Measurements from ENCODE around the gene PRPF40B.

PRPF40B gene

DNA sequence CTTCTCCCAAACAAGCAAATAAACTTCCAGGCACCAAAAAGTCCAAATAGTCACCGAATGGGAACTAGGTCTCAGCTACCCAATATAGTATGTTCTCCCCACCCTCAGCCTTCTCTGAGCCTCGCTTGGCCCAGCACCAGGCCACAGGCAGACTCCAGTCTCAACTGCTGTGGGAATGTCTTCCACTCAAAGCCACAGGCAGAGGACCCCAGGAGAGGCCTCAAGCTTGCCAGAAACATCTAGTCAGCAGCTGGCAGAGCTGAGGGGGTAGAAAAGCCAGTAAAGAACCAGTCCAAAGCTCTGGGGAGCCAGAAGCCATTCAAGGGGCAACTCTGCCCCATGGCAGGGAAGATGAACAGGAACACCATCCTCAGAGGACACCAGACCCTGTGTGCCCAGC is 42.0 kb downstream of the PRPF40B start:
- no peaks in the 10 kb centered on the region for H3K9me3 ChIP-seq (ENCODE audit: control insufficient read depth in 5 of 5, low read length in 5 of 5)
- peak overlapping the region; percentile 68 for H3K27ac ChIP-seq (ENCODE audit: low read depth, low read length)
- H3K9ac ChIP-seq (ENCODE audit: low read length in 5 of 5): no peak overlapping the region
- H3K4me3 ChIP-seq (ENCODE audit: low read depth in 1 of 5, low read length in 5 of 5): no peak overlapping the region
- no peaks in the 10 kb centered on the region for H3K27me3 ChIP-seq (ENCODE audit: control insufficient read depth in 5 of 5, insufficient read depth in 4 of 5, low read length in 5 of 5)
- H3K4me1 ChIP-seq (ENCODE audit: control insufficient read depth in 5 of 5, insufficient read depth in 5 of 5, low read length in 5 of 5): peaks cover 29 to 79% (median 58%) of the 10 kb centered on the region in 5 donors
- H3K36me3 ChIP-seq (ENCODE audit: control insufficient read depth in 5 of 5, insufficient read depth in 5 of 5, low read length in 5 of 5): peaks cover 0 to 4% (median 3%) of the 10 kb centered on the region in 5 donors

GRCh38 chr12:49666176-49666575 is 42.8 kb downstream of the PRPF40B start:
- Histone ChIP-seq H3K36me3 (ENCODE audit: control insufficient read depth in 5 of 5, insufficient read depth in 5 of 5, low read length in 5 of 5) (peaks cover 0 to 3% (median 0%) of the 10 kb centered on the region in 5 donors), H3K9ac (ENCODE audit: low read length in 5 of 5) (no peak overlapping the region), H3K4me1 (ENCODE audit: control insufficient read depth in 5 of 5, insufficient read depth in 5 of 5, low read length in 5 of 5) (peaks cover 31 to 79% (median 65%) of the 10 kb centered on the region in 5 donors), H3K27ac (ENCODE audit: low read depth, low read length) (peak overlapping the region; percentile 68), H3K4me3 (ENCODE audit: low read depth in 1 of 5, low read length in 5 of 5) (no peak overlapping the region), H3K27me3 (ENCODE audit: control insufficient read depth in 5 of 5, insufficient read depth in 4 of 5, low read length in 5 of 5) (no peaks in the 10 kb centered on the region), H3K9me3 (ENCODE audit: control insufficient read depth in 5 of 5, low read length in 5 of 5) (no peaks in the 10 kb centered on the region)

GRCh38 chr12:49667325-49668090 is 44.1 kb downstream of the PRPF40B start:
- Histone ChIP-seq H3K27me3 (ENCODE audit: control insufficient read depth in 5 of 5, insufficient read depth in 4 of 5, low read length in 5 of 5) (no peaks in the 10 kb centered on the region), H3K4me1 (ENCODE audit: control insufficient read depth in 5 of 5, insufficient read depth in 5 of 5, low read length in 5 of 5) (peaks cover 29 to 79% (median 65%) of the 10 kb centered on the region in 5 donors), H3K9ac (ENCODE audit: low read length in 5 of 5) (no peak overlapping the region), H3K36me3 (ENCODE audit: control insufficient read depth in 5 of 5, insufficient read depth in 5 of 5, low read length in 5 of 5) (peaks cover 0 to 3% (median 0%) of the 10 kb centered on the region in 5 donors), H3K9me3 (ENCODE audit: control insufficient read depth in 5 of 5, low read length in 5 of 5) (no peaks in the 10 kb centered on the region), H3K27ac (ENCODE audit: low read depth, low read length) (no peak overlapping the region), H3K4me3 (ENCODE audit: low read depth in 1 of 5, low read length in 5 of 5) (no peak overlapping the region)

DNA sequence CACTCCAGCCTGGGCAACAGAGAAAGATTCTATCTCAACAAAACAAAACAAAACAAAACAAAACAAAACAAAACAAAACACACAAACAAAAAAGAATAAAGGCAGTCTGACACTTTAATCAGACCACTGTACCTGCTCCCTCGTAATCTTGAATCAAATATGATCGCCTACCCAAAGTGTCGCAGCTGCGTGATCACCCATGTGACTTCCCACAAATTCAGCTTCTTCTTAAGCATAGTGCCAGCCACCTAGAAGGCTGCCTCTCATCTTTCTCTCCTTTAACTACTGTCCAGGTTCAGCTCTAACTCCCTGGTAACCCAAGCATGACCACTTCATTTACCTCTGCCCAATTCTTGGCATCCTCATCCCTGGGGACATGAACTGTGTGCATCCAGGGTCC is 46.4 kb downstream of the PRPF40B start:
- H3K9ac ChIP-seq (ENCODE audit: low read length in 5 of 5): no peak overlapping the region
- H3K27me3 ChIP-seq (ENCODE audit: control insufficient read depth in 5 of 5, insufficient read depth in 4 of 5, low read length in 5 of 5): no peaks in the 10 kb centered on the region
- peaks cover 0 to 3% (median 0%) of the 10 kb centered on the region in 5 donors for H3K36me3 ChIP-seq (ENCODE audit: control insufficient read depth in 5 of 5, insufficient read depth in 5 of 5, low read length in 5 of 5)
- no peak overlapping the region for H3K4me3 ChIP-seq (ENCODE audit: low read depth in 1 of 5, low read length in 5 of 5)
- H3K27ac ChIP-seq (ENCODE audit: low read depth, low read length): peak overlapping the region; percentile 93
- H3K9me3 ChIP-seq (ENCODE audit: control insufficient read depth in 5 of 5, low read length in 5 of 5): no peaks in the 10 kb centered on the region
- peaks cover 35 to 79% (median 65%) of the 10 kb centered on the region in 5 donors for H3K4me1 ChIP-seq (ENCODE audit: control insufficient read depth in 5 of 5, insufficient read depth in 5 of 5, low read length in 5 of 5)

- H3K36me3 ChIP-seq (ENCODE audit: control insufficient read depth in 5 of 5, insufficient read depth in 5 of 5, low read length in 5 of 5): no peaks in the 10 kb centered on the region
- no peaks in the 10 kb centered on the region for H3K9me3 ChIP-seq (ENCODE audit: control insufficient read depth in 5 of 5, low read length in 5 of 5)
- H3K4me3 ChIP-seq (ENCODE audit: low read depth in 1 of 5, low read length in 5 of 5): peak overlapping the region in 1 of 5 donors; percentile 22
- peak overlapping the region; percentile 93 for H3K27ac ChIP-seq (ENCODE audit: low read depth, low read length)
- H3K4me1 ChIP-seq (ENCODE audit: control insufficient read depth in 5 of 5, insufficient read depth in 5 of 5, low read length in 5 of 5): peaks cover 26 to 80% (median 62%) of the 10 kb centered on the region in 5 donors
- H3K27me3 ChIP-seq (ENCODE audit: control insufficient read depth in 5 of 5, insufficient read depth in 4 of 5, low read length in 5 of 5): no peaks in the 10 kb centered on the region
- H3K9ac ChIP-seq (ENCODE audit: low read length in 5 of 5): peak overlapping the region in 1 of 5 donors; percentile 66
Measured at GRCh38 chr12:49671031-49671765, 47.8 kb downstream of the PRPF40B start.

DNA sequence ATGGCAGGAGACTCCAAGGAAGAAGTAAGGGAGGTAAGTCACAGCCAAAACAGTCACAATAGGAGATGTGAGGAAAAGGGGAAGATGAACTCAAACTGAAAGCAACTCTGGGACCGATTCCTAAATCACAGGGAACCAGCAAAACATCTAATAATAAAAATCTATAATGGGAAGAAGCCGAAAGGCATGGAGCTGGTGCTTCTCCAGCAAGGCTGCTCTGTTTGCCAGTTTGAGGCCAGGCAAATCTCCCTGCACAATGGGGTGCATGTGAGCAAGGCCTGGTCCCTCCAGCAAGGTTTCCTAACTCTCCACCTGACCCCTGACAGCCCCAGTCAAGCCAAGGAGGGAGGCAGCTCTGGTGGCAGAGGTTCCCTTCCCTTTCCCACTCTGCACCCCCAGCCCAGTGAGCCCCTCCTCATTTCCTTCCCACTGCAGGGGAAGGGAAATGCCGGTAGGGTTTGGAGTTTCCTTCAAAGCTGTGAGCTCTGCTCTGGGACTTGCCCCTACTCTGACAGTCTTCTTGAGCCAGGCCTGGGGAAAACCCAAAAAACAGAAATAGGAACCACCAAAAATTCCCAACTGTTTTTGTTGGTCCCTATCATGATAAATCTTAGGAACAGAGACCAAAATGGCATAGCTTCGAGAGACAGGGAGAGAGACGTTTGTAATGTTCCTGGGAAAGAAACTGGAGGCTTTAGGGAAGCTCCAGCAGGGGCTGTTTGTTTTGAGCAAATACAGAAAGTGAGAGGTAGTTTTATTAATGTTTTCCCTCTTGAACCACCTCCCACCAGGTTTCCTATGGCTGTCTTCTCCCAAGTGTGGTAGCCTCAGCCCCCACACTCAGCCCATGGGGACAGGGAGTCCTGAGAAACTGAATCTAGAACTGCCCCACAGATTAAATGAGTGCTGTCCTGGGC is 49.2 kb downstream of the PRPF40B start:
- Histone ChIP-seq H3K4me1 (ENCODE audit: control insufficient read depth in 5 of 5, insufficient read depth in 5 of 5, low read length in 5 of 5) (peaks cover 26 to 76% (median 55%) of the 10 kb centered on the region in 5 donors), H3K4me3 (ENCODE audit: low read depth in 1 of 5, low read length in 5 of 5) (peak overlapping the region in 4 of 5 donors; percentile 1 to 36 (median 27)), H3K27ac (ENCODE audit: low read depth, low read length) (peak overlapping the region; percentile 93), H3K9me3 (ENCODE audit: control insufficient read depth in 5 of 5, low read length in 5 of 5) (no peaks in the 10 kb centered on the region), H3K36me3 (ENCODE audit: control insufficient read depth in 5 of 5, insufficient read depth in 5 of 5, low read length in 5 of 5) (no peaks in the 10 kb centered on the region), H3K27me3 (ENCODE audit: control insufficient read depth in 5 of 5, insufficient read depth in 4 of 5, low read length in 5 of 5) (no peaks in the 10 kb centered on the region), H3K9ac (ENCODE audit: low read length in 5 of 5) (peak overlapping the region in 3 of 5 donors; percentile 66 to 81 (median 69))

GRCh38 chr12:49673446-49674317 is 50.3 kb downstream of the PRPF40B start:
- Histone ChIP-seq H3K9me3 (ENCODE audit: control insufficient read depth in 5 of 5, low read length in 5 of 5) (no peaks in the 10 kb centered on the region), H3K9ac (ENCODE audit: low read length in 5 of 5) (peak overlapping the region in 3 of 5 donors; percentile 66 to 81 (median 69)), H3K36me3 (ENCODE audit: control insufficient read depth in 5 of 5, insufficient read depth in 5 of 5, low read length in 5 of 5) (no peaks in the 10 kb centered on the region), H3K4me1 (ENCODE audit: control insufficient read depth in 5 of 5, insufficient read depth in 5 of 5, low read length in 5 of 5) (peaks cover 26 to 67% (median 55%) of the 10 kb centered on the region in 5 donors), H3K27me3 (ENCODE audit: control insufficient read depth in 5 of 5, insufficient read depth in 4 of 5, low read length in 5 of 5) (no peaks in the 10 kb centered on the region), H3K27ac (ENCODE audit: low read depth, low read length) (peak overlapping the region; percentile 93), H3K4me3 (ENCODE audit: low read depth in 1 of 5, low read length in 5 of 5) (peak overlapping the region in 4 of 5 donors; percentile 19 to 36 (median 30))

DNA sequence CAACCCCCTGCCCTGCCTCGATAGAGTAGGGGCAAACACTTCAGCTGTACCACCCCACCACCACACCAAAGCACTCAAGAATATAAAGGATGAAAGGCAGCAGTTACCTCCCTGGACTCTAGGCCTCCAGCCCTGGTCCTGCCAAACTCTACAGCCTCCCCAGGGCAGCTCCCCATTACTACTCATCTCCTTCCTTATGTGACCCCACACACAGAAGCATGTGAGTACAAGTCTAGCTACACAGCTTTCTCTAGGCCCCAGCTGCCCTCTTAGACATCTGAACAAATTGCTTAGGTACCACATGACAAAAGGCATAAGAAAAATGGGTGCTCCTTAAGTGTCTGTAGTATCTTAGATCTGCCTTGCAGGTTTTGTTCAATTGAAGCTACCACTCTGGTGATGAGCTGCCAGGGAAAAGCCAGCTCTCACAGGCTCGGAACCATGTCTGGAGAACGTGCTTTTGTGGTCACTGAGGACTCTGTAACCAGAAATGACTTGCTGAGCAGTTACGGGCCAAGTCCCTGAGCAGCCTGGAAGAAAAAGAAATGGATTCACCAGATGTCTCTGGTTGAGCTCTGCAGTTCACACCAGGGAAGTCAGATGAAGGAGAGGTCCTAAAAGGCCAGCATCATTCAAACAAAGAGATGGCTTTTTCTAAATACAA is 51.1 kb downstream of the PRPF40B start:
- Histone ChIP-seq H3K36me3 (ENCODE audit: control insufficient read depth in 5 of 5, insufficient read depth in 5 of 5, low read length in 5 of 5) (no peaks in the 10 kb centered on the region), H3K27me3 (ENCODE audit: control insufficient read depth in 5 of 5, insufficient read depth in 4 of 5, low read length in 5 of 5) (no peaks in the 10 kb centered on the region), H3K4me3 (ENCODE audit: low read depth in 1 of 5, low read length in 5 of 5) (peak overlapping the region in 2 of 5 donors; percentile 6 to 11), H3K9me3 (ENCODE audit: control insufficient read depth in 5 of 5, low read length in 5 of 5) (no peaks in the 10 kb centered on the region), H3K9ac (ENCODE audit: low read length in 5 of 5) (peak overlapping the region in 2 of 5 donors; percentile 25 to 37), H3K27ac (ENCODE audit: low read depth, low read length) (peak overlapping the region; percentile 93), H3K4me1 (ENCODE audit: control insufficient read depth in 5 of 5, insufficient read depth in 5 of 5, low read length in 5 of 5) (peaks cover 26 to 64% (median 55%) of the 10 kb centered on the region in 5 donors)

All from subcutaneous abdominal adipose tissue (tissue), 5 donors.